IMR-90 (cell line): ENCODE measurements around the gene PGBD4. TPM values are rescaled to one million over a fixed set of nuclear protein-coding genes. Genes with fewer than 3 reads are reported as not detected.

Source experiments
- ATAC-seq: fragments of 200-7000 bp; cut with Tn5 transposase; 2 replicates; pipeline ENCODE4 v1.9.1; 2020; ENCODE audit warnings: low read depth, mild to moderate bottlenecking, moderate library complexity
- BruUV-seq: library from RNA; stranded (reverse); fragments of 400-500 nt; replicated peaks from 2 replicates; lab custom pipeline; 2021; lab: Mats Ljungman, UMichigan
- CTCF ChIA-PET: fragments of 300-600 bp; formaldehyde crosslinking; extraction: SDS; loops from one replicate; lab custom pipeline; 2021; ENCODE audit warnings: antibody characterized with exemption; lab: Yijun Ruan, JAX
- POLR2A ChIA-PET: fragments of 300-600 bp; sonication (Branson Sonifier 250); formaldehyde crosslinking; loops from one replicate; lab custom pipeline; 2022; ENCODE audit warnings: antibody characterized with exemption; ENCODE audit not compliant: unreplicated experiment; lab: Charles Lee
- DNase-seq: peaks from one replicate; pipeline ENCODE4 v3.0.0; 2013
- H2AFZ ChIP-seq: replicated peaks from 2 replicates; pipeline ENCODE3; 2013; ENCODE audit warnings: low read length, mild to moderate bottlenecking; ENCODE audit not compliant: poor library complexity
- H2AK5ac ChIP-seq: 2 replicates; pipeline ENCODE4 v1.6.1; 2013; ENCODE audit warnings: low read depth, low read length, inconsistent platforms
- H2AK9ac ChIP-seq: replicated peaks from 2 replicates; pipeline ENCODE3; 2013; ENCODE audit warnings: mild to moderate bottlenecking, low read depth, low read length, moderate library complexity; ENCODE audit not compliant: poor library complexity
- H2BK120ac ChIP-seq: 2 replicates; pipeline ENCODE4 v1.6.1; 2013; ENCODE audit warnings: low read depth, low read length, inconsistent platforms
- H2BK15ac ChIP-seq: 3 replicates; pipeline ENCODE4 v1.6.1; 2013; ENCODE audit warnings: low read depth, low read length, inconsistent platforms
- H2BK20ac ChIP-seq: 2 replicates; pipeline ENCODE4 v1.6.1; 2013; ENCODE audit warnings: low read depth, mild to moderate bottlenecking, inconsistent platforms, low read length, moderate library complexity
- H2BK5ac ChIP-seq: 2 replicates; pipeline ENCODE4 v1.6.1; 2013; ENCODE audit warnings: mild to moderate bottlenecking, low read depth, low read length, inconsistent platforms; ENCODE audit not compliant: poor library complexity, severe bottlenecking
- H3K14ac ChIP-seq: replicated peaks from 2 replicates; pipeline ENCODE4 v1.6.1; 2013; ENCODE audit warnings: low read depth, low read length, inconsistent platforms
- H3K18ac ChIP-seq: 2 replicates; pipeline ENCODE4 v1.6.1; 2013; ENCODE audit warnings: low read depth, low read length, control low read depth
- H3K23ac ChIP-seq: 2 replicates; pipeline ENCODE4 v1.6.1; 2013; ENCODE audit warnings: low read depth, low read length, inconsistent platforms
- H3K27ac ChIP-seq: 2 replicates; pipeline ENCODE4 v1.5.1; 2013; ENCODE audit warnings: mild to moderate bottlenecking, control low read depth, low read length; ENCODE audit not compliant: insufficient read depth
- H3K27me3 ChIP-seq: 2 replicates; pipeline ENCODE4 v1.6.1; 2013; ENCODE audit warnings: low read length; ENCODE audit not compliant: control insufficient read depth, insufficient read depth
- H3K36me3 ChIP-seq: 2 replicates; pipeline ENCODE4 v1.6.1; 2013; ENCODE audit warnings: low read length, mixed read lengths; ENCODE audit not compliant: control insufficient read depth, insufficient read depth
- H3K4ac ChIP-seq: 2 replicates; pipeline ENCODE4 v1.6.1; 2013; ENCODE audit warnings: low read depth, low read length, inconsistent platforms
- H3K4me1 ChIP-seq: 2 replicates; pipeline ENCODE4 v1.6.1; 2013; ENCODE audit warnings: low read length, mixed read lengths; ENCODE audit not compliant: control insufficient read depth, insufficient read depth
- H3K4me2 ChIP-seq: 2 replicates; pipeline ENCODE4 v1.6.1; 2013; ENCODE audit warnings: low read depth, mild to moderate bottlenecking, control low read depth, low read length, moderate library complexity
- H3K4me3 ChIP-seq: 2 replicates; pipeline ENCODE4 v1.5.1; 2013; ENCODE audit warnings: low read depth, mild to moderate bottlenecking, control low read depth, low read length, moderate library complexity; ENCODE audit not compliant: insufficient read depth
- H3K56ac ChIP-seq: 2 replicates; pipeline ENCODE4 v1.6.1; 2013; ENCODE audit warnings: low read length, inconsistent platforms; ENCODE audit not compliant: insufficient read depth; ENCODE audit errors: extremely low read depth
- H3K79me1 ChIP-seq, 2 experiments: 2 replicates each; pipeline ENCODE4 v1.6.1; 2013; ENCODE audit warnings: low read length in 2 of 2, inconsistent platforms in 1 of 2, low read depth in 1 of 2
- H3K9ac ChIP-seq: 2 replicates; pipeline ENCODE4 v1.6.1; 2013; ENCODE audit warnings: low read depth, low read length, control low read depth
- H3K9me1 ChIP-seq: 2 replicates; pipeline ENCODE4 v1.6.1; 2013; ENCODE audit warnings: low read length, inconsistent platforms; ENCODE audit not compliant: insufficient read depth
- H3K9me3 ChIP-seq: 2 replicates; pipeline ENCODE4 v1.6.1; 2013; ENCODE audit warnings: low read length; ENCODE audit not compliant: control insufficient read depth, insufficient read depth
- H4K20me1 ChIP-seq: 2 replicates; pipeline ENCODE4 v1.6.1; 2013; ENCODE audit warnings: low read length, inconsistent platforms; ENCODE audit not compliant: insufficient read depth
- H4K5ac ChIP-seq: 2 replicates; pipeline ENCODE4 v1.6.1; 2013; ENCODE audit warnings: mild to moderate bottlenecking, low read depth, low read length, control low read depth
- H4K8ac ChIP-seq, 2 experiments: 2 replicates each; pipeline ENCODE4 v1.6.1; 2013; ENCODE audit warnings: low read depth in 2 of 2, low read length in 2 of 2, control low read depth in 1 of 2, inconsistent platforms in 1 of 2
- H4K91ac ChIP-seq: 2 replicates; pipeline ENCODE4 v1.6.1; 2013; ENCODE audit warnings: low read depth, low read length, inconsistent platforms; ENCODE audit not compliant: insufficient read depth
- BHLHE40 ChIP-seq: fragments of 150-350 bp; IDR thresholded peaks from 2 replicates; pipeline ENCODE4 v1.6.1; 2016; ENCODE audit warnings: mild to moderate bottlenecking, low read depth, low read length
- CEBPB ChIP-seq: IDR thresholded peaks from 2 replicates; pipeline ENCODE4 v1.6.1; 2012; ENCODE audit warnings: low read depth, low read length, improper control_type of control experiment
- ELK1 ChIP-seq: fragments of 150-350 bp; IDR thresholded peaks from 2 replicates; pipeline ENCODE4 v1.6.1; 2016; ENCODE audit warnings: low read depth, mild to moderate bottlenecking, low read length, moderate library complexity, borderline replicate concordance
- FOS ChIP-seq: fragments of 150-350 bp; IDR thresholded peaks from 2 replicates; pipeline ENCODE4 v1.6.1; 2016; ENCODE audit warnings: low read depth, low read length
- MAFK ChIP-seq: IDR thresholded peaks from 2 replicates; pipeline ENCODE4 v1.6.1; 2012; ENCODE audit warnings: low read depth, low read length, improper control_type of control experiment
- MAZ ChIP-seq: IDR thresholded peaks from 2 replicates; pipeline ENCODE4 v1.6.1; 2012; ENCODE audit warnings: low read depth, mild to moderate bottlenecking, low read length, improper control_type of control experiment, moderate library complexity, borderline replicate concordance
- MXI1 ChIP-seq: IDR thresholded peaks from 2 replicates; pipeline ENCODE4 v1.6.1; 2012; ENCODE audit warnings: low read depth, mild to moderate bottlenecking, low read length, moderate library complexity, borderline replicate concordance
- NFE2L2 ChIP-seq: fragments of 150-350 bp; IDR thresholded peaks from 2 replicates; pipeline ENCODE4 v1.6.1; 2016; ENCODE audit warnings: low read depth, mild to moderate bottlenecking, low read length
- POLR2A ChIP-seq: IDR thresholded peaks from 2 replicates; pipeline ENCODE4 v1.6.1; 2012; ENCODE audit warnings: mild to moderate bottlenecking, low read depth, low read length
- RAD21 ChIP-seq: IDR thresholded peaks from 2 replicates; pipeline ENCODE4 v1.6.1; 2012; ENCODE audit warnings: low read length, improper control_type of control experiment
- RCOR1 ChIP-seq: IDR thresholded peaks from 2 replicates; pipeline ENCODE4 v1.6.1; 2012; ENCODE audit warnings: mild to moderate bottlenecking, low read length, improper control_type of control experiment; ENCODE audit not compliant: insufficient replicate concordance
- RFX5 ChIP-seq: IDR thresholded peaks from 2 replicates; pipeline ENCODE4 v1.8.0; 2012; ENCODE audit warnings: low read depth, mild to moderate bottlenecking, low read length, moderate library complexity
- SMC3 ChIP-seq: fragments of 150-350 bp; IDR thresholded peaks from 2 replicates; pipeline ENCODE4 v1.6.1; 2016; ENCODE audit warnings: low read depth, mild to moderate bottlenecking, antibody characterized with exemption, low read length, moderate library complexity
- USF2 ChIP-seq: fragments of 150-350 bp; IDR thresholded peaks from 2 replicates; pipeline ENCODE4 v1.6.1; 2017; ENCODE audit warnings: mild to moderate bottlenecking, antibody characterized with exemption, low read length, low read depth
- WGBS, 2 experiments: methylation state at CpG; one replicate each; pipeline versions ENCODE4 v1.1.5 to v1.1.7; 2013; ENCODE audit warnings: missing lambda C conversion rate in 2 of 2; ENCODE audit not compliant: insufficient read length in 1 of 2; ENCODE audit errors: extremely low coverage in 2 of 2; 5-methylcytosine and 5-hydroxymethylcytosine counted together
- dilution Hi-C: fragments of 300-500 bp; cut with HindIII; formaldehyde crosslinking; loops from one replicate; pipeline ENCODE4 v1.14.3; 2018; ENCODE audit warnings: low sequenced_read_pairs; ENCODE audit not compliant: unreplicated experiment
- in situ Hi-C: fragments of 300-500 bp; cut with MboI; formaldehyde crosslinking; loops from 3 replicates; pipeline ENCODE4 v1.14.3; 2019; ENCODE audit warnings: low sequenced_read_pairs, inconsistent platforms, mixed read lengths
- intact Hi-C: fragments of 100-400 bp; cut with micrococcal nuclease; formaldehyde crosslinking; loops from 2 replicates; pipeline ENCODE4 v1.10.0; 2022
- polyA plus RNA-seq, 3 experiments: library from polyadenylated mRNA; depleted of rRNA; stranded (reverse); fragments of >200 nt; gene quantifications; 2 replicates each; pipeline ENCODE4 v1.2.3, GENCODE V29; 2012; ENCODE audit warnings: low replicate concordance in 1 of 3
- total RNA-seq: library from RNA; depleted of rRNA; stranded (reverse); fragments of >200 nt; gene quantifications from 2 replicates; pipeline ENCODE4 v1.2.3, GENCODE V29; 2012

The PGBD4 gene
- total and polyA plus RNA-seq, 2 of the 4 experiments (the other 2 are of a cell fraction) = 0.89 to 1.3 TPM

GRCh38 chr15:34133511-34133910, 31.6 kb downstream of the PGBD4 start:
- no peaks in the 10 kb centered on the region for H3K79me1 ChIP-seq
- no peak overlapping the region for H3K23ac ChIP-seq
- no peak overlapping the region for H2BK5ac ChIP-seq
- no peaks in the 10 kb centered on the region for H3K27me3 ChIP-seq
- WGBS, 2 experiments = no CpG with 5 or more reads among the region's 1 CpG
- no peak overlapping the region for H2BK15ac ChIP-seq
- BruUV-seq = no TSS peak
- no peak overlapping the region for H2AK5ac ChIP-seq
- no peak overlapping the region for H2AFZ ChIP-seq
- H2AK9ac ChIP-seq = no peak overlapping the region
- no peak overlapping the region for H4K8ac ChIP-seq
- ATAC-seq = peak; percentile 70
- no peak overlapping the region for H3K56ac ChIP-seq
- dilution Hi-C loops = no loop called here
- no peak for TF ChIP-seq MAFK
- no peak for TF ChIP-seq FOS
- no peak for TF ChIP-seq ELK1
- TF ChIP-seq USF2 = no peak
- TF ChIP-seq MAZ = no peak
- TF ChIP-seq MXI1 = no peak
- no peak for TF ChIP-seq NFE2L2
- TF ChIP-seq SMC3 = no peak
- no peak for TF ChIP-seq POLR2A
- no peak for TF ChIP-seq RAD21
- no peak for TF ChIP-seq RFX5
- no peak for TF ChIP-seq BHLHE40
- no peak for TF ChIP-seq CEBPB
- no peak for TF ChIP-seq RCOR1
- no peak overlapping the region for H3K14ac ChIP-seq
- H3K9ac ChIP-seq = no peak overlapping the region
- H3K18ac ChIP-seq = no peak overlapping the region
- H4K91ac ChIP-seq = no peak overlapping the region
- no peaks in the 10 kb centered on the region for H4K20me1 ChIP-seq
- no peaks in the 10 kb centered on the region for H3K4me1 ChIP-seq
- intact Hi-C loops = loop anchor here (1.0 kb wide), 1 partner anchor 10 kb away; no protein-coding TSS in a partner anchor
- H3K4me2 ChIP-seq = no peak overlapping the region
- POLR2A ChIA-PET = no interaction called here
- no peak overlapping the region for H3K4me3 ChIP-seq
- no peaks in the 10 kb centered on the region for H3K9me3 ChIP-seq
- no peaks in the 10 kb centered on the region for H3K36me3 ChIP-seq
- DNase-seq = peak; percentile 39
- in situ Hi-C loops = no loop called here
- CTCF ChIA-PET = no interaction called here
- no peak overlapping the region for H3K4ac ChIP-seq
- no peaks in the 10 kb centered on the region for H3K9me1 ChIP-seq
- no peak overlapping the region for H2BK120ac ChIP-seq
- H3K27ac ChIP-seq = no peak overlapping the region
- no peak overlapping the region for H4K5ac ChIP-seq
- H2BK20ac ChIP-seq = no peak overlapping the region
